Suprapubic skin (tissue), 4 donors: Measurements from ENCODE around the gene CTAGE1. TPM values are rescaled to one million over a fixed set of nuclear protein-coding genes. Genes with fewer than 3 reads are reported as not detected.

Experiments
- DNase-seq, 2 donors: peaks; one replicate each; pipeline ENCODE4 v3.0.0-alpha.2; 2019; ENCODE audit warnings: low spot score in 2 of 2
- H3K27ac ChIP-seq: fragments of 200-600 bp; sonication (generic); one replicate; pipeline ENCODE4 v1.5.1; 2019
- H3K27me3 ChIP-seq: fragments of 200-600 bp; sonication (generic); one replicate; pipeline ENCODE4 v1.5.1; 2019
- H3K36me3 ChIP-seq: fragments of 200-600 bp; sonication (generic); one replicate; pipeline ENCODE4 v1.5.1; 2019
- H3K4me1 ChIP-seq: fragments of 200-600 bp; sonication (generic); one replicate; pipeline ENCODE4 v1.5.1; 2019
- H3K4me3 ChIP-seq: fragments of 200-600 bp; sonication (generic); one replicate; pipeline ENCODE4 v1.5.1; 2019; ENCODE audit warnings: mild to moderate bottlenecking
- H3K9me3 ChIP-seq: fragments of 200-600 bp; sonication (generic); one replicate; pipeline ENCODE4 v1.5.1; 2019
- EP300 ChIP-seq: sonication (generic); formaldehyde crosslinking; IDR thresholded peaks from one replicate; pipeline ENCODE4 v1.6.1; 2017; ENCODE audit warnings: antibody characterized with exemption
- POLR2A ChIP-seq, 2 donors: fragments of 450-650 bp; IDR thresholded peaks; one replicate each; pipeline ENCODE4 v1.6.1; 2017; ENCODE audit warnings: antibody characterized with exemption in 2 of 2, mild to moderate bottlenecking in 2 of 2, moderate library complexity in 2 of 2
- POLR2AphosphoS5 ChIP-seq, 3 donors: sonication (generic); formaldehyde crosslinking; IDR thresholded peaks; one replicate each; pipeline ENCODE4 v1.6.1; 2017; ENCODE audit warnings: antibody characterized with exemption in 3 of 3
- WGBS: methylation state at CpG from one replicate; pipeline ENCODE4 v1.1.5; 2018; 5-methylcytosine and 5-hydroxymethylcytosine counted together
- total RNA-seq, 4 donors: library from RNA; depleted of rRNA; stranded (reverse); fragments of >200 nt; gene quantifications; one replicate each; pipeline ENCODE4 v1.1.0, GENCODE V29; 2016
- TF ChIP-seq, protein P1 (sequence below), 2 donors: fragments of 200-600 bp in 1 of 2; fragments of 450-650 bp in 1 of 2; sonication (generic) in 1 of 2; IDR thresholded peaks; one replicate each; pipeline ENCODE4 v1.5.1; 2016 to 2019; ENCODE audit warnings: antibody characterized with exemption in 2 of 2, mild to moderate bottlenecking in 1 of 2, moderate library complexity in 1 of 2

Gene CTAGE1
- total RNA-seq, 4 donors from 2014 or later: not detected

DNA sequence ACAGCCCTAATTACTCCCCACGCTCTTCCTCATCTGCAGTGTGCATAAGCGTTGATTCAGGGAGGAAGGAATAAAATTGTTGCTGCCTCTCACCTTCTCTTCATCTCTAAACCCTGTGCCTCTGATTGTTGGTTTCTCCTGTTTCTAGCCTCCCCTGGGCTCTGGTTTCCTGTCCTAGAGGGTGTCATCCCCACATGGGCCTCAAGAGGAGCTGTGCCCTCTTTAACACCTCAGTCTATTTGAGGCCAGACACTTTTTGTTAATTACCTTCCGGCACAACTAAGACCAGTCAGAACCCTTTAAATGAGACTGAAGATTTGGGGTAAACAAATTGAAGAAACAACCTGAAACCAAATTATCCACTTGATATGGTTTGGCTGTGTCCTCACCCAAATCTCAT, 9.7 kb downstream of the CTAGE1 start:
- Histone ChIP-seq H3K9me3 (no peaks in the 10 kb centered on the region), H3K27me3 (no peaks in the 10 kb centered on the region), H3K4me1 (no peaks in the 10 kb centered on the region), H3K4me3 (no peak overlapping the region), H3K36me3 (no peaks in the 10 kb centered on the region), H3K27ac (no peak overlapping the region)
- 95% methylated on average over 3 of the region's 3 CpGs for WGBS
- DNase-seq: no peak
- TF ChIP-seq POLR2A (IDR thresholded peaks at IDR 0.05) (no peak), EP300 (no peak), POLR2AphosphoS5 (IDR thresholded peaks at IDR 0.05) (no peak)
- TF ChIP-seq, protein P1, sequence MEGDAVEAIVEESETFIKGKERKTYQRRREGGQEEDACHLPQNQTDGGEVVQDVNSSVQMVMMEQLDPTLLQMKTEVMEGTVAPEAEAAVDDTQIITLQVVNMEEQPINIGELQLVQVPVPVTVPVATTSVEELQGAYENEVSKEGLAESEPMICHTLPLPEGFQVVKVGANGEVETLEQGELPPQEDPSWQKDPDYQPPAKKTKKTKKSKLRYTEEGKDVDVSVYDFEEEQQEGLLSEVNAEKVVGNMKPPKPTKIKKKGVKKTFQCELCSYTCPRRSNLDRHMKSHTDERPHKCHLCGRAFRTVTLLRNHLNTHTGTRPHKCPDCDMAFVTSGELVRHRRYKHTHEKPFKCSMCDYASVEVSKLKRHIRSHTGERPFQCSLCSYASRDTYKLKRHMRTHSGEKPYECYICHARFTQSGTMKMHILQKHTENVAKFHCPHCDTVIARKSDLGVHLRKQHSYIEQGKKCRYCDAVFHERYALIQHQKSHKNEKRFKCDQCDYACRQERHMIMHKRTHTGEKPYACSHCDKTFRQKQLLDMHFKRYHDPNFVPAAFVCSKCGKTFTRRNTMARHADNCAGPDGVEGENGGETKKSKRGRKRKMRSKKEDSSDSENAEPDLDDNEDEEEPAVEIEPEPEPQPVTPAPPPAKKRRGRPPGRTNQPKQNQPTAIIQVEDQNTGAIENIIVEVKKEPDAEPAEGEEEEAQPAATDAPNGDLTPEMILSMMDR (IDR thresholded peaks at IDR 0.05): no peak

DNA sequence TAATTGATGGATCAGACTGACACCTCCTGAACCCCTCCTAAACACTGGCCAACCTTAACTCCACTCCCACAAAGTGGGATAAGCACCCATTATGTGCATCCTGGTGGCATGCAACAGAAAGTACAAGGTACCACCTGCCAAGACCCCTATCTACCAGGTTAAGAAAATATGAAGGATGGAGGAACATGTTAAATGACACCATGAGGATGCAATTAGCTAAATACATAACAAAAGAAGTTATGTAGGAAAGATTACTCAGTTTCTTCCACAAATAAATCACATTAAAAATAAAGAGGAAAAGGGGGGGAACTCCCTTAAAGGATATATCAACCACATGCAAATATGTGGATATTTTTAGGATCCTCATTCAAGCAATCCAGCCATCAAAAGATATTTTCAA, 12.6 kb downstream of the CTAGE1 start:
- no peaks in the 10 kb centered on the region for H3K36me3 ChIP-seq
- H3K27ac ChIP-seq: no peak overlapping the region
- H3K4me1 ChIP-seq: no peaks in the 10 kb centered on the region
- H3K9me3 ChIP-seq: no peaks in the 10 kb centered on the region
- H3K4me3 ChIP-seq: no peak overlapping the region
- H3K27me3 ChIP-seq: no peaks in the 10 kb centered on the region
- DNase-seq: no peak
- TF ChIP-seq, protein P1 (IDR thresholded peaks at IDR 0.05): no peak
- TF ChIP-seq EP300: no peak
- TF ChIP-seq POLR2A (IDR thresholded peaks at IDR 0.05): no peak
- TF ChIP-seq POLR2AphosphoS5 (IDR thresholded peaks at IDR 0.05): no peak

DNA sequence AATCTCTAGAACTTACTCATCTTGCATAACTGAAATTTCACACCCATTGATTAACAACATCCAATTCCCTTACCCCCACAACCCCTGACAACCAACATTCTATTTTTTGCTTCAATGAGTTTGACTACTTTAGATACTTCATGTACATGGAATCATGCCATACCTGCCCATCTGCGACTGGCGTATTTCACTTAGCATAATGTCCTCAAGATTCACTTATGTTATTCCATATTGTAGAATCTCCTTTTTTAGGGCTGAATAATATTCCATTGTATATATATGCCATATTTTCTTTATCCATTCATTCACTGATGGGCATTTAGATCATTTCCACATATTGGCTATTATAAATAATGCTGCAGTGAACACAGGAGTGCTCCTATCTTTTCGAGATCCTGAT, 13.8 kb downstream of the CTAGE1 start:
- Histone ChIP-seq H3K4me1 (no peaks in the 10 kb centered on the region), H3K27ac (no peak overlapping the region), H3K9me3 (no peaks in the 10 kb centered on the region), H3K36me3 (no peaks in the 10 kb centered on the region), H3K27me3 (no peaks in the 10 kb centered on the region), H3K4me3 (no peak overlapping the region)
- no peak for DNase-seq
- WGBS: 92% methylated on average over 3 of the region's 3 CpGs
- no peak for TF ChIP-seq POLR2AphosphoS5 (IDR thresholded peaks at IDR 0.05)
- TF ChIP-seq, protein P1 (IDR thresholded peaks at IDR 0.05): no peak
- TF ChIP-seq POLR2A (IDR thresholded peaks at IDR 0.05): no peak
- no peak for TF ChIP-seq EP300

DNA sequence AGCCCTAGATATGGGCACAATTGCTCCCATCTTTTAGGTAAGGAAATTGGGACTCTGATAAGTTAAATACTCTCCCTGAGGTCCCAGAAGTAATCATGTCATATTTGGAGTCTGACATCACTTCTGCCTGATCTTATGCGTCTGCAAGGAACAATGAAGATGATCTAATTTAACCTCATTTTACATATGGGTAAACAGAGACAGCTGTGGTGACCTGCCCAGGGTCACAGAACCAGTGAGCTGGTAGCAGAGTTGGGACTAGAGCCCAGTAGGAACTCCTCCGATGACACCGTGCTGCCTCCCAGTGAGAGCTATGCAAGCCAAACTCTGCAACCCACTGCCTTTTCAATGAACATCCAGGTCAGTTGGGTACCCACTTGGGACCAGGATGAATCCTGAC, 17.8 kb downstream of the CTAGE1 start:
- TF ChIP-seq POLR2AphosphoS5 (IDR thresholded peaks at IDR 0.05) (no peak), EP300 (no peak), POLR2A (IDR thresholded peaks at IDR 0.05) (no peak)
- TF ChIP-seq, protein P1 (IDR thresholded peaks at IDR 0.05): no peak
- Histone ChIP-seq H3K36me3 (no peaks in the 10 kb centered on the region), H3K4me3 (no peak overlapping the region), H3K9me3 (no peaks in the 10 kb centered on the region), H3K27ac (no peak overlapping the region), H3K4me1 (no peaks in the 10 kb centered on the region), H3K27me3 (no peaks in the 10 kb centered on the region)
- DNase-seq: no peak
- 56% methylated on average over 3 of the region's 3 CpGs for WGBS

DNA sequence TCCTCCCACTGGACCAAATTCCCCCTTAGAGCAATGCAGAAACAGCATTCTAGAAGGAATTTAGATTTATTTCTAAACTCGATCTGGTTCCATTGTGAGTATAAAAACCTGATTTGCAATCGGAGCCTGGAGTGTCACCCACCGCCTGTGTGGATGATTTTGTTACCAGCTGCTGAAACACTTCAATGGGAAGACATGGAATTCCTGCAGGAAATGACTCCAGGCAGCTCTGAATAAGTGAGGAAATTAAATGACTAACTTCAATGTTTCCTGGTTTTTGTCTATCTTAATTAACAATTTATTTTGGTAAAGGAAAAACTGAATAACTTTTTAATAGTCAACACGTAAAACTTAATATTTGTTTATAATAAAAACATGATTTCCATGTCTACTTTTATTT, 19.3 kb downstream of the CTAGE1 start:
- no peak for DNase-seq
- no peaks in the 10 kb centered on the region for H3K4me1 ChIP-seq
- no peaks in the 10 kb centered on the region for H3K36me3 ChIP-seq
- H3K4me3 ChIP-seq: no peak overlapping the region
- no peaks in the 10 kb centered on the region for H3K9me3 ChIP-seq
- H3K27ac ChIP-seq: no peak overlapping the region
- TF ChIP-seq, protein P1 (IDR thresholded peaks at IDR 0.05): no peak
- TF ChIP-seq EP300 (no peak), POLR2AphosphoS5 (IDR thresholded peaks at IDR 0.05) (no peak), POLR2A (IDR thresholded peaks at IDR 0.05) (no peak)
- WGBS: 53% methylated on average over 4 of the region's 4 CpGs
- H3K27me3 ChIP-seq: no peaks in the 10 kb centered on the region
